Measurements from ENCODE around the gene TMEM272.

DNA sequence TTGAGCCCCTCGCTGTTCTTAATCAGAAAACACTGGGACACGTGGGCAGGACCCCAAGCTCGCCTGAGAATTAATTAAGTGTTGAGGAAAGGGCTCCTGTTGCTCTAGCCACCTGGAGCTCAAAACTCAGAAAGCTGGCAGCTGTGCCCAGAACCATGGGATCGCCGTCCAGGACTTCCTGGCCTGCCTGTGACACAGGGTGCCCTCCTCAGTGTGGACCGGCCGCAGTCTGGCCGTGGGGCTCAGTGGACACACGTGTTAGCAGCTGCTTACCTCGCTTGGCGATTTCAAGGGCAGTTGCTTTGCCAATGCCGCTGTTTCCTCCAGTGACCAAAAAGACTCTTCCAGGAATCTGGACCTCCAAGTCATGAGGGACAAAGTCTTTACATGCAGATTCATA is 45.7 kb downstream of the TMEM272 start:
- TF ChIP-seq, protein P1, sequence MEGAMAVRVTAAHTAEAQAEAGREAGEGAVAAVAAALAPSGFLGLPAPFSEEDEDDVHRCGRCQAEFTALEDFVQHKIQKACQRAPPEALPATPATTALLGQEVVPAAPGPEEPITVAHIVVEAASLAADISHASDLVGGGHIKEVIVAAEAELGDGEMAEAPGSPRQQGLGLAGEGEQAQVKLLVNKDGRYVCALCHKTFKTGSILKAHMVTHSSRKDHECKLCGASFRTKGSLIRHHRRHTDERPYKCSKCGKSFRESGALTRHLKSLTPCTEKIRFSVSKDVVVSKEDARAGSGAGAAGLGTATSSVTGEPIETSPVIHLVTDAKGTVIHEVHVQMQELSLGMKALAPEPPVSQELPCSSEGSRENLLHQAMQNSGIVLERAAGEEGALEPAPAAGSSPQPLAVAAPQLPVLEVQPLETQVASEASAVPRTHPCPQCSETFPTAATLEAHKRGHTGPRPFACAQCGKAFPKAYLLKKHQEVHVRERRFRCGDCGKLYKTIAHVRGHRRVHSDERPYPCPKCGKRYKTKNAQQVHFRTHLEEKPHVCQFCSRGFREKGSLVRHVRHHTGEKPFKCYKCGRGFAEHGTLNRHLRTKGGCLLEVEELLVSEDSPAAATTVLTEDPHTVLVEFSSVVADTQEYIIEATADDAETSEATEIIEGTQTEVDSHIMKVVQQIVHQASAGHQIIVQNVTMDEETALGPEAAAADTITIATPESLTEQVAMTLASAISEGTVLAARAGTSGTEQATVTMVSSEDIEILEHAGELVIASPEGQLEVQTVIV (CRISPR knock-in tag; IDR thresholded peaks at IDR 0.05; ENCODE audit: borderline replicate concordance) = no peak
- TF ChIP-seq NR2C2 (CRISPR knock-in tag; IDR thresholded peaks at IDR 0.05) = no peak
- TF ChIP-seq NR2C2 (tag; IDR thresholded peaks at IDR 0.05) = no peak
- no peak for TF ChIP-seq SP1 (CRISPR knock-in tag; IDR thresholded peaks at IDR 0.05)
- TF ChIP-seq OTX1 (CRISPR knock-in tag; IDR thresholded peaks at IDR 0.05) = no peak
- TF ChIP-seq, protein P2, sequence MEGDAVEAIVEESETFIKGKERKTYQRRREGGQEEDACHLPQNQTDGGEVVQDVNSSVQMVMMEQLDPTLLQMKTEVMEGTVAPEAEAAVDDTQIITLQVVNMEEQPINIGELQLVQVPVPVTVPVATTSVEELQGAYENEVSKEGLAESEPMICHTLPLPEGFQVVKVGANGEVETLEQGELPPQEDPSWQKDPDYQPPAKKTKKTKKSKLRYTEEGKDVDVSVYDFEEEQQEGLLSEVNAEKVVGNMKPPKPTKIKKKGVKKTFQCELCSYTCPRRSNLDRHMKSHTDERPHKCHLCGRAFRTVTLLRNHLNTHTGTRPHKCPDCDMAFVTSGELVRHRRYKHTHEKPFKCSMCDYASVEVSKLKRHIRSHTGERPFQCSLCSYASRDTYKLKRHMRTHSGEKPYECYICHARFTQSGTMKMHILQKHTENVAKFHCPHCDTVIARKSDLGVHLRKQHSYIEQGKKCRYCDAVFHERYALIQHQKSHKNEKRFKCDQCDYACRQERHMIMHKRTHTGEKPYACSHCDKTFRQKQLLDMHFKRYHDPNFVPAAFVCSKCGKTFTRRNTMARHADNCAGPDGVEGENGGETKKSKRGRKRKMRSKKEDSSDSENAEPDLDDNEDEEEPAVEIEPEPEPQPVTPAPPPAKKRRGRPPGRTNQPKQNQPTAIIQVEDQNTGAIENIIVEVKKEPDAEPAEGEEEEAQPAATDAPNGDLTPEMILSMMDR (IDR thresholded peaks at IDR 0.05 in 2 of 3, conservative IDR thresholded peaks at IDR 0.05 in 1 of 3; ENCODE audit: insufficient read depth in 2 of 3, low read depth in 1 of 3, low read length in 3 of 3) = no peak
- TF ChIP-seq ZSCAN29 (IDR thresholded peaks at IDR 0.05) = no peak
- TF ChIP-seq RFX5 (IDR thresholded peaks at IDR 0.05; ENCODE audit: low read depth, low read length) = no peak
- TF ChIP-seq TAF1 (IDR thresholded peaks at IDR 0.05; ENCODE audit: control insufficient read depth, extremely low read depth, insufficient read depth, low read length, severe bottlenecking) = no peak
